Stimulated activated CD8-positive, alpha-beta memory T cell treated with anti-CD3 and anti-CD28 coated beads, Interleukin-15, amount 100 ng/mL, for 4 hours (primary cell): Measurements from ENCODE around the gene TMEM87A.
"Not testable (repeated sequence)": the region's sequence is repeated elsewhere in the genome, so short reads cannot be mapped to it uniquely, and the experiment has no call there.

Experiments used
- DNase-seq, 2 donors: peaks; one replicate each; pipeline ENCODE4 v3.0.0-alpha.2; 2020; ENCODE audit warnings: low read depth in 2 of 2

Gene TMEM87A

DNA sequence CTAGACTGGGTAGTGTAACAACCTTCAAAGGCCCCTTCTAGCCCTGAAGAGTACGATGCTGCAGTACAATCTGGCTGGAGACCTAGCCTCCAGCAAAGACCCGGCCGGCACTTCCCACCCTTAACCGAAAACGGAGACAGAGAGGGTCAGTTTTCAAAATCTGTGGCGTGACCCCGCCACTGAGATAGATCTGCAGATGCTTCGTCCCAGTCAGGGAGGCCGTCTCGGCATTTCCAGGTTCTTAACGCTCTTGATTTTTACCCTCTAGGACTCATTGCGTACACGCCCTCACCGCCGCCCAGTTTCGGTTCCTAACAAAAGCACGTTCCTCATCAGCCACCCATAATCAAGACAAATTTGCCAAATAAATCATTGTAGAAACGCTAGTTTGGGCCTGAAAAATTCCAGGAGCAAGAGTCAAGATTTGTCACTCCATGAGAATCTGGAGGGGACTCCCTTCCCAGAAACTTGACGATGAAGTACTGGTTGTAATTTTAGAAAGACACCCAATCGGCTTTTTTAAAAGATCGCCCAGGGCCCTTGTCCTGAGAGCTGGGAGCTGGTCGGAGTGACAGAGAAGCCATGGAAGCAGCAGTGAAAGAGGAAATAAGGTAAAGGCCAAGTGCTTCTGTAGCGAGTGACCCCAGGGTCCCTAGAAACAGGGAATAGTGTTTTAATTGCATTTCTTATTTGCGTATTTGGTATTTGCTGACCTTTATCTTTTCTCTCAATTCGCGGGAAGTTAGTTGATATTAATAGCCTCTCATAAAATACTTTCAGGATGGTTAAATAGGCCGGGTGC lies 868 bp upstream of the TMEM87A start:
- DNase-seq: peak; percentile 25 to 35

DNA sequence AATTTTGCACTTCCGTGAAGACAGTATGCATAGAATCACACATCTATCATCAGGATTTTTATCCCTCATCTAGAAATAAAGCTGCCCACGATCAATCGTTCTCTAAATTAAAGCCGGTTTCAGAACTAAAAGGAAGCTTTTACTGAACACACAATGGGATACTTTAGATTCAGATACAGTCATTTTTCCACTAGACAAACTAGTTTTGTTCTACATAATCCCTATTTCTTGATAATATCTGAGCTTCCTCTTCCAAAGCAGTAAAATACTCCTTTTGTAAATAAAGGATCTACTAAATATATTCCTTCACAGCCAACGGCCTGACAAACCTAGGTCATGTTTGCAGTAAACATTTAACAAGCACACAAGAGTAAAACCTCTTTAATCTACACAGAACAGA lies 2.2 kb downstream of the TMEM87A start:
- DNase-seq: no peak

DNA sequence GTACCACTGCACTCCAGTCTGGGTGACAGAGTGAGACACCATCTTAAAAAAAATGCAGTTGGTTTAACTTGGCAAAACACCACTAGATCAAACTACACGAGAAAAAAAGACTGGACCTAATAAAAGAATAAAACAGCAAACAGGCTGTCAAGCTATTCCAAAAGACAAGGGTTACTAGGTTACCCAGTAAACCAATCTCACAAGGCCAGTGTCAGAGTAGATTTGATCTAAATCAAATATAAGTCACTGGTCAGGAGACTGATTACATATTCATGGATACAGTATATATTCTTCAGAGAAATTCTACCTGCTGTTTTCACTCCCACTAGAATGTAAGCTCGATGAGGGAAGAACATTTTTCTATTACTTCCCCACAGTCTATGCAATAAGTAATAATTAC lies 2.7 kb downstream of the TMEM87A start:
- DNase-seq: no peak

DNA sequence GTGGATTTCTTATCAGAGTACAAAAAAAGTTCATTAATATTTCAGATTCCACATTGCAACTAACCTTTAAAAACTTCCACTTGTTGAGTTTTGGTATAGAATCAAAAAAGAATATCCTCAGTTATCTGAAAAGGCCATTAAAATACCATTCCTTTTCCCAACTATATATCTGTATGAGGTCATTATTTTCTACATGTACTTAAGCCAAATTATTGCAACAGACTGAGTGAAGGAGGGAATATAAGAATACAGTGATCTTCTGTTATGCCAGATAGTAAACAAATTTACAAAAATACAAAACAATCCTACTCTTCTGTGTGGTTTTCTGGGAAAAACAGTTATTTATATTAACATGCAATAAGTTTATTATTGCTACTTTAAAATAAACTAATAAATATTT lies 5.9 kb downstream of the TMEM87A start:
- no peak for DNase-seq

DNA sequence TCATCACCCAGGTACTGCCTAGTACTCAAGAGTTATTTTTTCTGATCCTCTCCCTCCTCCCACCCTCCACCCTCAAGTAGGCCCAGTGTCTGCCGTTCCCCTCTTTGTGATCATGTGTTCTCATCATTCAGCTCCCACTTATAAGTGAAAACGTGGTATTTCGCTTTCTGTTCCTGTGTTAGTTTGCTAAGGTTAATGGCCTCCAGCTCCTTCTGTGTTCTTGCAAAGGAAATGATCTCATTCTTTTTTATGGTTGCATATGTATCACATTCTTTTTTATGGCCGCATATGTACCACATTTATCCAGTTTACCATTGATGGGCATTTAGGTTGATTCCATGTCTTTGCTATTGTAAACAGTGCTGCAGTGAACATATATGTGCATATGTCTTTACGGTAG lies 8.4 kb downstream of the TMEM87A start:
- DNase-seq: no peak

DNA sequence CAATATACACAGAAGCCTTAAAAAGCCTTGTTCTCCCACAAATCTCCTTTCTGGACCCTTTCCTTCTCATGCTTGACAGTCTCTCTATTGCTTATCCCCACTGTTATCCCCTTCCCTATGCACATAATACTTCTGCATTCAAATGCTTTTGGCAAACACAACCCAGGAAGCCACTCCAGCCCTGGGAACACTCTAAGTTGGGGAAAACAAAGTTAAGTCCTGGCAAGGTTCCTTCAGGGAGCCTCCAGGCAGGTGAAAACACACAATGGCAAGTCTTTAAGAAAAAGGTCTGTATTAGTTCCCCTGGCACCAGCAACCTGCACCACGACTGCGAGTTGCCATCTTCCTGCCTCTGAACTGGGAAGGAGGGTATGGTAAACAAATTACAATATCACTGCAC lies 19.9 kb downstream of the TMEM87A start:
- no peak for DNase-seq

DNA sequence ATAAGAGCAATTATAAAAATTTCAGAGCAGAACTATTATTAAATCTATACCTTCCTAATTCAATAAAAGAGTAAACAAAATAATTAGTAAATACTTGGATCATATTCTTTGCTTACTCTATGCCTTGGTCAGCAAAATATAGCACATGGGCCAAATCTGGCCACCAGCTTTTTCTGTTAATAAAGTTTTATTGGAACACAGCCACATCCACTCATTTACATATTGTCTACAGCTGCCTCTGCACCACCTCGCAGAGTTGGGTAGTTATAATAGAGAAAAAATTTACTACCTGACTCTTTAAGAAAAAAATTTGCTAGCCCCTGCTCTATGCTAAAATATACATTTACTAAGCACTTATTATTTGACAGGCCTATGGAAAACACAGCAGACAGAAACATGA lies 32.4 kb downstream of the TMEM87A start:
- DNase-seq: no peak

DNA sequence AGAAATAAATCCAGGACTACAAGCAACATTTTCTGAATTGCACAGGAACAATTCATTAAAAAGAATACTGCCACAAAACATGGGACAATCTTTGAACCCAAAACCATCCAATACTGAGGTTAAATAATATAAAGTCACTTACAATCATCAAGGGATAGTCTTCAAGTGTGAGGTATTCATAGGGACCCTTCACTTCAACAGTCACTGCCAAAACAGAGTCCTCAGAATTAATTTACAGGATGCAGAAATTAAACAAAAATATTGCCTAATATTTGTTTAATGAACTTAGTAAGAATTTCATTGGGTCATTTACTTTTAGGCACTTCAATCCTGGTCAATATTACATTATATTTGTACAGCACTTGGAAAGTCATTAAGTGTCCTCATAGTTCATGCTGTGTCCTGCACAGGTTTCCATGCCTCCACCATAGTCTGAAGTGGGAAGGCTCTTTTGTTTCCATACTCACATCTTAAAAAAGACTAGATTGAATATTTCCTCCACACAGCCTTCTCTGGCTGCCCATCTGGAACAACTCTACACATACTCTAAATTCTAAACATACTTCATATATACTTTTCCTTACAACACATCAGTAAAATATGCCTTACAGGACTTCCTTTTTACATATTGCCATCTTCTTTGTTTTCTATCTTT lies 33.6 kb downstream of the TMEM87A start:
- DNase-seq: no peak

DNA sequence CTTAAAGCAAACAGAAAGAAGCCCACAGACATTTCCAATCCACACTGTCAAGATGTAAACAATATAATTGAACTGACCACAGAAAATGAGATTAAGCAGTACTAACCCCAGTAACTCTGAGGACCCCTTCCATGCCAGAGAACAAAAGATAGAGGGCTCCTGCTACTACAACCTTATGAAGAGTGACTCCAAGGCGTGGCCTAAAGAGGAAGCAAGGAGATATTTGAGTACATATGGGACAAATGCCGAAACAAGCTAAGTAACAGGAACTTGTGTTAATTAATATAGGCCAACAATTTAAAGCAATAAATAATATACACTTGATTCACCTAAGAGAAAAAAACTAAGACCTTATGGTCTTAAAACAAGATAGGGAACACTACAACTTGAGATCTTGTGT lies 40.1 kb downstream of the TMEM87A start:
- DNase-seq: no peak

DNA sequence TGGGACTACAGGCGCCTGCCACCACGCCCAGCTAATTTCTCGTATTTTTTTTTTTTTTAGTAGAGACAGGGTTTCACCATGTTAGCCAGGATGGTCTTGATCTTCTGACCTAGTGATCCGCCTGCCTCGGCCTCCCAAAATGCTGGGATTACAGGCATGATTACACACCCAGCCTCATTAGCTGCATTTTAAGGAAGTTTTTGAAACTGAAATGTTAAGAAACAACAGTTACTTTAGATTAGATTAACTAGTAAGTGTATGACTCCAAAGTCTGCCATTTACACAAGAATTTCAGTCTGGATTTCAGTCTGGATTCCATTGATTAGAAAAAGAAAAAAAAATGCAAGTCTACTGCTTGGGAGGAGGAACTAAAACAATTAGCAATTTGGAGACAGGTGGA lies 40.6 kb downstream of the TMEM87A start:
- no peak for DNase-seq

DNA sequence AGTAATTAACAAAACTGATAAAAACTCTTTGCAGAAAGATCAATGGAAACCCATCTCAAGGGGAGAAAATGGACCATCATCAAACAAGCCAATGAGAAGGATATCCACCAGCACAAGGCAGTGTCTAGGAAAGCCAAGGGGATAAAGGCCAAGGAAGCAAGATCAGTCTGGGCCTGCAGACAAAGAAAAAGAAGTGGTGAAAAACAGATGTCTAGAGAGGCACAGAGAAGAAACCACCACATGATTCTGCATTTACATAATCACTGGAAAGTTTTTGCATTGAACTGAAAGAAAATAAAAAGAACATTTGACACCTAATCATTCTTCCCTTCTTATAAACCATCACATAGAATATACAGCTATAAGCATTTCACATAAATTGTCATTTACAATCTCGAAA lies 42.1 kb downstream of the TMEM87A start:
- DNase-seq: no peak

DNA sequence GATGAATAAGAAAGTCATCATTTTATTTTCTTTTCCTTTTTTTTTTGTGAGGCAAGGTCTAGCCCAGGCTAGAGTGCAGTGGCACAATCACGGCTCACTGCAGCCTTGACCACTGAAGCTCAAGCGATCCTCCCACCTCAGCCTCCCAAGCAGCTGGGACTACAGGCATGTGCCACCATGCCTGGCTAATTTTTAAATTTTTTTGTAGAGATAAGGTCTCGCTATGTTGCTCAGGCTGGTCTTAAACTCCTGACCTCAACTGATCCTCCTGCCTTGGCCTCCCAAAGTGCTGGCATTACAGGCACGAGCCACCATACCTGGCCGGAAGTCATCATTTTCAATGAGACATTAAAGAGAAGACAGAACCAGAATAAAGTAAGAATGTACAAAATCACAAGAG lies 44.3 kb downstream of the TMEM87A start:
- not testable (repeated sequence) for DNase-seq

DNA sequence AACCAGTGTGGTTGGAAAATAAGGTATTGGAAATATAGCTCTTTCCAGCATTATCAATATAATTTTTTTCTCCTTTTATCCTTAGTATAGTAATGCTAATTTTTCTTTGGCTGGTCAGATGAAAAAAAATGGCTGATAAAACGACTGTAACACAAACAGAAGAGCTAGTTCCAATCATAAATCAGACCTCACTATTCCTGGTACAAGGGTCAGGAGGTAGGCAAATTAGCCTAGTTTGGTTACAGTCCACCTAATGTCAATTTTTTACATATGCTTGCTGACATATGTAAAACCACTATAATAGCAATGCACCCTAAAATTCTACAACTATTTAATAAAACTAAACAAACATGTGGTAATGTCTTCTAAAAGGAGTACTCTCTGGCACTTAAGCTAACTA lies 45.2 kb downstream of the TMEM87A start:
- DNase-seq: no peak

DNA sequence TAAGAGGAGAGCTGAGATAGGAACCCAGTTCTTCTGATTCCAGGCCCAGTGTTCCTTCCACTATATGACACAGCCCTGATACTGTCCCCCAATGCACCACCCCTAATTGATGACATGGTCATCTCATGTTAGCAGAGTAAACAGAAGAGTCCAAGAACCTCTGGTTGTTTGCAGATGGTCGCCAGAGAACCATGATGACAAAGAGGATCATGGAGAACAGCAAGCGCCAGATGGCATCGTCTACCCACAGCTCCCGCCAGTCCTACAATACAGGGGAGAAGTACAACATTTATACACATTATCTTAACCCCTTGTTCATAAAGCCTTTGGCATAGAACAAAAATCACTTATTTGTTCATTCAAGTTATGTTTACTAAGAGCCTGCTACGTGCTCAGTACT lies 46.6 kb downstream of the TMEM87A start:
- no peak for DNase-seq

DNA sequence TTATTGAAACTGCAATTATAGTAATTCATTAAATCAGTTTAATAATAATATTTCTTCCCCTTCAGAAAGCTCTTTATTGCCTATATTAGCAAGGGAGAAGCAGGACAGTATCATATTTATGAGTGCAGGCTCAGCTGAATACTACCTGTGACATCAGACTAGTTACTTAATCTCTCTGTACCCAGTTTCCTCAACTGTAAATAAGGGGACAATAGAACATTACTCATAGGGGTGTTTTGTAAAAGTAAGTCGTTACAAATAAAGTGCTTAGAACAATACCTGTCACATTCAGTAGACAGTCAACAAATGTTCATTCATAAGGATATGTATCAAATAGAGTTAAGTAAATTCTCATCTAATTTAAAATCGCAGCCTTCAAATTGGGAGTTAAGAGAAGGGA lies 53.0 kb downstream of the TMEM87A start:
- no peak for DNase-seq

DNA sequence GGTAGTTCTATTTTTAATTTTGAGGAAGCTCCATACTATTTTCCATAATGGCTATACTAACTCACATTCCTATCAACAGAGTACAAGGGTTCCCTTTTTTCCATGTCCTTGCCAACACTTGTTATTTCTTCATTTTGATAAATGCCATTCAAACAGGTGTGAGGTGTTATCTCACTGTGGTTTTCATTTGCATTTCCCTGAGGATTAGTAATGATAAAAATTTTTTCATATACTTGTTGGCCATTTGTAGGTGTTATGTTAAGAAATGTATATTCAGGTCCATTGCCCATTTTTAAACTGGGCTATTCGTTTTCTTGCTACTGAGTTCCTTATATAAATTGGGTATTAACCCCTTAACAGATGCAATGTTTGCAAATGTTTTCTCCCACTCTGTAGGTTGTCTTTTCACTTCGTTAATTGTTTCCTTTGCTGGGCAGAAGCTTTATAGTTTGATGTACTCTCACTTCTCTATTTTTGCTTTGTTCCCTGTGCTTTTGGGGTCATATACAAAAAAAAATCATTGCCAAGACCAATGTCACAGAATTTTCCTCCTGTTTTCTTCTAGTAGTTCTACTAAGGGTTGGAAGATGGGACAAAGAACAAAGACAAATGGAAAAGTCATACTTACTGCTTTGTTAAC lies 54.2 kb downstream of the TMEM87A start:
- DNase-seq: no peak

DNA sequence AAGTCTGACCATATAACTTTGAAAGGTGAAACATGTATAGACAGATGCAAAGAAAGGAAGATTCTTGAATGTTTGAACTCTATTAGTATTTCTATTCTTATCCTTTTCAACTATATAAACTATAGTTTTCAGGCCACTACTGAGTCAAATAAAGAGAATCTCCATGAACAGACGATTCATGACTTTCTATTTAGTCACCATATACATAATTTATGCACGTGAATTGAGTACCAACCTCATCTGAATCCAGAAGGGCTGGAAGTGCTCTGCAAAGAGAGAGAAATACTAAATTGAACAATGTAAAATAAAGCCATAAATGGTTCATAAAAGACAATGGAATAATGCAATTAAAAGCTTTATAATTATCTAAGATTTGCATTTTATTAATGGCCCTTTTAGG lies 55.7 kb downstream of the TMEM87A start:
- no peak for DNase-seq

DNA sequence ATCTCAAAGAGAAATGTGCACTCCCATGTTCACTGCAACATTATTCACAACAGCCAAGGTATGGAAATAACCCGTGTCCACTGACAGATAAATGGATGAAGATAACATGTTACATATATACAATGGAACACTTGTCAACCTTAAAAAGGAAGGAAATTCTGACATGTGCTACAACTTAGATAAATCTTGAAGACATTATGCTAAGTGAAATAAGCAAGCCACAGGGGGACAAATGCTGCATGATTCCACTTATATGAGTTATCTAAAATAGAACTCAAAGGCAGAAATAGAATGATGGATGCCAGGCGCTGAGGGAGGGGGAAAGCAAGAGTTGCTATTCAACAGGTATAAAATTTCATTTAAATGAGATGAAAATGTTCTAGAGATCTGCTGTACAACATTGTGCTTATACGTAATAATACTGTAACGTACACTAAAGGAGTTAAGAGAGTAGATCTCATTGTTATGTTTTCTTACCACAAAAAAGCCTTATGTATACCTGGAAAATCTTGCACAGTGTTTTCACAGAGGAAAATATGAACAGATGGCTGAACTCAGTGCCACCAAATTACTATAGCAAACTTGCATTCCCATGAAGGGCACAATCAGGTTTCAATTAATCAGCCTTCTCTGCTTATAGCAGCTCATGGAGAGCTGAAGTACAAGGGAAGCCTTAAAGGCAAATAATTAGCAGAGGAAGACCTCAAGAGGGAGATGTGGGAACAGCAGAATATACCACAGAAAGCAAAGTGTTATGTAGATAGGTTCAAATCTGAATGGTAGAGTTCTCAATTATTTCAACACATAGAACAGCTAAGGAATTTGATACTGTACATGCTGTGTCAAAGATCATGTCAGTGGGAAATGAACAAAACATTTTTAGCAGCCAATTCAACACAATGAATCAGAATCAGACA lies 57.1 kb downstream of the TMEM87A start:
- DNase-seq: no peak

DNA sequence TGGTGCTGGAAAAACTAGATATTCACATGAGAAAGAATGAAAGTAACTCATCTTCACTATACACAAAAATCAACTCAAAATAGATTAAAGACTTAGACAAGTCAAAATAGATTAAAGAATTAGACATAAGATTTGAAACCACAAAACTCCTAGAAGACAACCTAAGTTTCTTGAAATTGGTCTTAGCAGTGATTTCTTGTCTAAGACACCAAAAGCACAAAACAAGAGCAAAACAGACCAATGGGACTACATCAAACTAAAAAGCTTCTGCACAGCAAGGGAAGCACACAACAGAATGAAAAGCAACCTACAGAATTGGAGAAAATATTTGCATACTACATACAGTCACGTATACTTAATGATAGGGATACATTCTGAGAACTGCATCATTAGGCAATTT lies 58.6 kb downstream of the TMEM87A start:
- no peak for DNase-seq

DNA sequence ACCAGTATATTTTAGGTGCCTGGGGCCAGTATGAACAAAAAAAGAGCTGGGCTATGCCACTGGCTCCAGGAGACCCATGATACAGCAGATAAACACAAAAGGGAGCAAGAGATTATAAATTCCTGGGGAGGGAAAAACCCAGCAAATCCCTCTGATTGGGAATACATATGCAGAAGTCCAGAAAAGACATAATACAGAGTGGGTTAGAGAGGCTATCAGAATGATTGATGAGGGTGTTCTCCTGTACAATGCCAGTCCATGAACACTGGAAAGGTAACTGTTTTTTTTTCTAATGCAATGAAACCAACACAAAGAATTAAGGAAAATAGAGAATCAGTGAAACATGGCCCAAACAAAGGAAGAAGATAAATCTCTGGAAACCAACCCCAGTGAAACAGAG lies 59.7 kb downstream of the TMEM87A start:
- no peak for DNase-seq

DNA sequence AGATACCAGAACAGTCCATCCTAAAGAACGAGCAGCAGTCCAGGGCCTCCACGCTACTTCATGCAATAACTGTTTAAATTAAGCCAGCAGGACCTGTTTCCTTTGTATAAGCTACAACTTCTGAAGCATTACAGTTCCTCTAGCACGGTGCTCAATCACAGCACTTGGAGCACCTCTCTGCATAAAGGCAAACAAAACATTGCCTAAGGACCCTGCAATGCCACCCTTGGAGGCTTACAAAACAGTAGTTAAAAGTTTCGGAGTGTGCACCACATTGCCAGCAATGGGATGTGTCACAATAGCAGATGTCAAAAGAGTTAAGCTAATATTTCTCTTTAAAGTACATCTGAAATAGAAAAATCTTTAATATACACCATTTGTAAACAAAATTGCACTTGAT lies 62.5 kb downstream of the TMEM87A start:
- DNase-seq: no peak
